Panc1 (cell line): ENCODE data around the gene LATS1. TPM values are rescaled to one million over a fixed set of nuclear protein-coding genes. Genes with fewer than 3 reads are reported as not detected.

Experiments
- ATAC-seq: fragments of 200-7000 bp; cut with Tn5 transposase; 2 replicates; pipeline ENCODE4 v1.9.1; 2020; ENCODE audit warnings: mild to moderate bottlenecking, moderate library complexity
- BruUV-seq: library from RNA; stranded (reverse); fragments of 400-500 nt; replicated peaks from 2 replicates; lab custom pipeline; 2021; lab: Mats Ljungman, UMichigan
- CTCF ChIA-PET: fragments of 300-600 bp; sonication (Branson Sonifier 250); formaldehyde crosslinking; loops from one replicate; lab custom pipeline; 2022; ENCODE audit warnings: antibody characterized with exemption; lab: Charles Lee
- POLR2A ChIA-PET: fragments of 300-600 bp; sonication (Branson Sonifier 250); formaldehyde crosslinking; loops from one replicate; lab custom pipeline; 2022; ENCODE audit warnings: antibody characterized with exemption; lab: Charles Lee
- DNase-seq: peaks from one replicate; pipeline ENCODE4 v3.0.0-alpha.2; 2010; ENCODE audit warnings: low read depth, low spot score
- H3K27ac ChIP-seq: 2 replicates; pipeline ENCODE4 v1.5.1; 2011; ENCODE audit warnings: mild to moderate bottlenecking, low read length, inconsistent platforms
- H3K27me3 ChIP-seq: fragments of 200-500 bp; sonication (Bioruptor generic); 2 replicates; pipeline ENCODE4 v1.6.0; 2014; ENCODE audit warnings: low read length, inconsistent platforms; ENCODE audit not compliant: control insufficient read depth, insufficient read depth
- H3K36me3 ChIP-seq: fragments of 200-500 bp; sonication (Bioruptor generic); 2 replicates; pipeline ENCODE4 v1.5.1; 2014; ENCODE audit warnings: inconsistent platforms, mild to moderate bottlenecking, low read length, moderate library complexity; ENCODE audit not compliant: control insufficient read depth, insufficient read depth
- H3K4me1 ChIP-seq: 2 replicates; pipeline ENCODE4 v1.5.1; 2011; ENCODE audit warnings: inconsistent platforms, mild to moderate bottlenecking, low read length, moderate library complexity; ENCODE audit not compliant: control insufficient read depth, insufficient read depth
- H3K4me3 ChIP-seq, 2 experiments: 2 replicates each; pipeline ENCODE4 v1.5.1; 2011 to 2012; ENCODE audit warnings: low read depth in 2 of 2, low read length in 2 of 2, mild to moderate bottlenecking in 2 of 2, inconsistent platforms in 1 of 2, moderate library complexity in 1 of 2
- H3K9me3 ChIP-seq: fragments of 200-500 bp; sonication (Bioruptor generic); 2 replicates; pipeline ENCODE4 v1.5.1; 2014; ENCODE audit warnings: low read depth, mild to moderate bottlenecking, inconsistent platforms, low read length, moderate library complexity; ENCODE audit not compliant: control insufficient read depth, insufficient read depth
- POLR2AphosphoS5 ChIP-seq: IDR thresholded peaks from 2 replicates; pipeline ENCODE4 v1.6.1; 2012; ENCODE audit warnings: mild to moderate bottlenecking, low read depth, low read length, moderate library complexity
- SIN3A ChIP-seq: IDR thresholded peaks from 2 replicates; pipeline ENCODE4 v1.6.1; 2012; ENCODE audit warnings: low read depth, mild to moderate bottlenecking, low read length, moderate library complexity, borderline replicate concordance; ENCODE audit not compliant: insufficient read depth
- TCF7L2 ChIP-seq: IDR thresholded peaks from 2 replicates; pipeline ENCODE4 v1.6.1; 2011; ENCODE audit warnings: mild to moderate bottlenecking, low read depth, low read length, inconsistent platforms
- in situ Hi-C: cut with HindIII; loops from 2 replicates; pipeline ENCODE4 v1.10.0; 2016; ENCODE audit warnings: low sequenced_read_pairs, low pct_unique_long_range_greater_than_20kb
- intact Hi-C: fragments of 100-400 bp; cut with micrococcal nuclease; formaldehyde crosslinking; loops from one replicate; pipeline ENCODE4 v1.10.0; 2022; ENCODE audit not compliant: unreplicated experiment
- total RNA-seq: library from RNA; stranded (reverse); gene quantifications from one replicate; pipeline ENCODE4 v1.2.1, GENCODE V29; 2021; ENCODE audit not compliant: unreplicated experiment
- TF ChIP-seq, protein P1 (sequence below), 2 experiments: IDR thresholded peaks; 2 replicates each; pipeline ENCODE4 v1.6.1; 2011 to 2012; ENCODE audit warnings: low read depth in 2 of 2, control low read depth in 1 of 2, low read length in 1 of 2, mild to moderate bottlenecking in 1 of 2, moderate library complexity in 1 of 2; ENCODE audit not compliant: insufficient read depth in 1 of 2
- TF ChIP-seq, protein P2 (sequence below): fragments of 450-650 bp; IDR thresholded peaks from 2 replicates; pipeline ENCODE4 v1.5.1; 2017; ENCODE audit warnings: mild to moderate bottlenecking

The LATS1 gene
- total RNA-seq, 1 experiment from 2014 or later: 36.0 TPM

DNA sequence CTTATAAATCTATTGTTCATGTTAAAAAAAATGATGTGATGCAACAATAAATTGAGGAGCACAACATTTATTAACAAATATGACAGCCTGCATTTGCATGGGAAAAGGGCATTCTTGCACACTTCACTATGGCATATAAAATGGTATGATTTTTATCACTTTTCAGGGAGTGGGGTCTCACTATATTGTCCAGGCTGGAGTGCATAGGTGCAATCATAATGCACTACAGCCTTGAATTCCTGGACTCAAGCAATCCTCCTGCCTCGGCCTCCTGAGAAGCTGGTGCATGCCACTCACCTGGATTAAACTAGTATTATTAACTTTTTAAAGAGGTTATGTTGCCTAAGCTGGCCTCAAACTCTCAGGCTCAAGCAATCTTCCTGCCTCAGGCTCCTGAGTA is 17.0 kb upstream of the LATS1 start:
- BruUV-seq: no TSS peak
- DNase-seq (no peak), ATAC-seq (no peak)
- Histone ChIP-seq H3K9me3 (no peaks in the 10 kb centered on the region), H3K36me3 (peaks cover 8% of the 10 kb centered on the region), H3K27me3 (no peaks in the 10 kb centered on the region), H3K27ac (no peak overlapping the region), H3K4me3 (no peak overlapping the region), H3K4me1 (no peaks in the 10 kb centered on the region)
- CTCF ChIA-PET: no interaction called here
- intact Hi-C loops (no loop called here), in situ Hi-C loops (no loop called here)
- no peak for TF ChIP-seq POLR2AphosphoS5
- TF ChIP-seq, protein P1, sequence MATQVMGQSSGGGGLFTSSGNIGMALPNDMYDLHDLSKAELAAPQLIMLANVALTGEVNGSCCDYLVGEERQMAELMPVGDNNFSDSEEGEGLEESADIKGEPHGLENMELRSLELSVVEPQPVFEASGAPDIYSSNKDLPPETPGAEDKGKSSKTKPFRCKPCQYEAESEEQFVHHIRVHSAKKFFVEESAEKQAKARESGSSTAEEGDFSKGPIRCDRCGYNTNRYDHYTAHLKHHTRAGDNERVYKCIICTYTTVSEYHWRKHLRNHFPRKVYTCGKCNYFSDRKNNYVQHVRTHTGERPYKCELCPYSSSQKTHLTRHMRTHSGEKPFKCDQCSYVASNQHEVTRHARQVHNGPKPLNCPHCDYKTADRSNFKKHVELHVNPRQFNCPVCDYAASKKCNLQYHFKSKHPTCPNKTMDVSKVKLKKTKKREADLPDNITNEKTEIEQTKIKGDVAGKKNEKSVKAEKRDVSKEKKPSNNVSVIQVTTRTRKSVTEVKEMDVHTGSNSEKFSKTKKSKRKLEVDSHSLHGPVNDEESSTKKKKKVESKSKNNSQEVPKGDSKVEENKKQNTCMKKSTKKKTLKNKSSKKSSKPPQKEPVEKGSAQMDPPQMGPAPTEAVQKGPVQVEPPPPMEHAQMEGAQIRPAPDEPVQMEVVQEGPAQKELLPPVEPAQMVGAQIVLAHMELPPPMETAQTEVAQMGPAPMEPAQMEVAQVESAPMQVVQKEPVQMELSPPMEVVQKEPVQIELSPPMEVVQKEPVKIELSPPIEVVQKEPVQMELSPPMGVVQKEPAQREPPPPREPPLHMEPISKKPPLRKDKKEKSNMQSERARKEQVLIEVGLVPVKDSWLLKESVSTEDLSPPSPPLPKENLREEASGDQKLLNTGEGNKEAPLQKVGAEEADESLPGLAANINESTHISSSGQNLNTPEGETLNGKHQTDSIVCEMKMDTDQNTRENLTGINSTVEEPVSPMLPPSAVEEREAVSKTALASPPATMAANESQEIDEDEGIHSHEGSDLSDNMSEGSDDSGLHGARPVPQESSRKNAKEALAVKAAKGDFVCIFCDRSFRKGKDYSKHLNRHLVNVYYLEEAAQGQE (IDR thresholded peaks at IDR 0.05; ENCODE audit: insufficient read depth in 1 of 2, low read depth in 2 of 2, low read length in 1 of 2): no peak
- no peak for TF ChIP-seq TCF7L2
- TF ChIP-seq, protein P2, sequence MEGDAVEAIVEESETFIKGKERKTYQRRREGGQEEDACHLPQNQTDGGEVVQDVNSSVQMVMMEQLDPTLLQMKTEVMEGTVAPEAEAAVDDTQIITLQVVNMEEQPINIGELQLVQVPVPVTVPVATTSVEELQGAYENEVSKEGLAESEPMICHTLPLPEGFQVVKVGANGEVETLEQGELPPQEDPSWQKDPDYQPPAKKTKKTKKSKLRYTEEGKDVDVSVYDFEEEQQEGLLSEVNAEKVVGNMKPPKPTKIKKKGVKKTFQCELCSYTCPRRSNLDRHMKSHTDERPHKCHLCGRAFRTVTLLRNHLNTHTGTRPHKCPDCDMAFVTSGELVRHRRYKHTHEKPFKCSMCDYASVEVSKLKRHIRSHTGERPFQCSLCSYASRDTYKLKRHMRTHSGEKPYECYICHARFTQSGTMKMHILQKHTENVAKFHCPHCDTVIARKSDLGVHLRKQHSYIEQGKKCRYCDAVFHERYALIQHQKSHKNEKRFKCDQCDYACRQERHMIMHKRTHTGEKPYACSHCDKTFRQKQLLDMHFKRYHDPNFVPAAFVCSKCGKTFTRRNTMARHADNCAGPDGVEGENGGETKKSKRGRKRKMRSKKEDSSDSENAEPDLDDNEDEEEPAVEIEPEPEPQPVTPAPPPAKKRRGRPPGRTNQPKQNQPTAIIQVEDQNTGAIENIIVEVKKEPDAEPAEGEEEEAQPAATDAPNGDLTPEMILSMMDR: no peak
- TF ChIP-seq SIN3A: no peak
- POLR2A ChIA-PET: no interaction called here

DNA sequence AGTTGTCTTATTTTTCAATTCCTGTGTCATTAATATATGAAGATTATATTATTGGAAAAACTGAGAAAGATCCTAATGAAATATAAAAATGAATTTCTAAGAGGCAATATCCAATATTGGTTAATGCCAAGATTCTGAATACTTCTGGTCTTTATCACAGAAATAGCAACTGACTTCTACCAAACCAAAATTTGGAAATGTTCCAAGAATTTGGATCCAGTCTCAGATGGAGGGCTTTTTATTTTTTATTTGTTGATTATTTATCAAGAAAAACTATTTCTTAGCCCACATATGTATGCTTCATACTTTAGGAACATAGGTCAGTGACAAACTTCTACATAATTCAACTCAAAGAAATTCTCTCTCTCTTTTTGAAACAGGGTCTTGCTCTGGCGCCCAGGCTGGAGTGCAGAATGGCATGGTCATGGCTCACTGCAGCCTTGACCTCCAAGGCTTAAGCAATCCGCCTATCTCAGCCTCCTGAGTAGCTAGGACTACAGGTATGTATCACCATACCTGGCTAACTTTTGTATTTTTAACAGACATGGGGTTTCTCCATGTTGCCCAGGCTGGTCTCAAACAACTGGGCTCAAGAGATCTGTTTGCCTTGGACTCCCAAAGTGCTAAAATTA is 15.3 kb upstream of the LATS1 start:
- no TSS peak for BruUV-seq
- intact Hi-C loops (no loop called here), in situ Hi-C loops (no loop called here)
- ChIA-PET POLR2A (interaction anchor here (1.0 kb wide), 1 partner anchor 10 kb away, joined by 4 read pairs; no protein-coding TSS in a partner anchor), CTCF (no interaction called here)
- no peaks in the 10 kb centered on the region for H3K27me3 ChIP-seq
- DNase-seq (no peak), ATAC-seq (no peak)
- no peaks in the 10 kb centered on the region for H3K9me3 ChIP-seq
- no peak overlapping the region for H3K27ac ChIP-seq
- H3K4me3 ChIP-seq: no peak overlapping the region
- H3K4me1 ChIP-seq: no peaks in the 10 kb centered on the region
- peaks cover 10% of the 10 kb centered on the region for H3K36me3 ChIP-seq
- TF ChIP-seq SIN3A: no peak

DNA sequence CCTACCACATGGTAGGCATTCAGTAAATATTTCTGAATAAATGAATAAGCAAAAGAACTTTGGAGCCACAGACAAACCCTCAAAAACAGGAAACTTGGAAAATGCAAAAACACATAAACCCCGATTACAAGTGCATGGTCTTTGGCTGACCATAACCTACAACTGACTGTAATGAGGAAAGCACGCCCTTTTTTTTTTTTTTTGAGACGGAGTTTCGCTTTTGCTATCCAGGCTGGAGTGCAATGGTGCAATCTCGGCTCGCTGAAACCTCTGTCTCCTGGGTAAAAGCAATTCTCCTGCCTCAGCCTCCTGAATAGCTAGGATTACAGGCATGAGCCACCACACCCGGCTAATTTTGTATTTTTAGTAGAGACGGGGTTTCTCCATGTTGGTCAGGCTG is 11.9 kb upstream of the LATS1 start:
- no peaks in the 10 kb centered on the region for H3K27me3 ChIP-seq
- in situ Hi-C loops (no loop called here), intact Hi-C loops (no loop called here)
- ChIA-PET POLR2A (no interaction called here), CTCF (no interaction called here)
- TF ChIP-seq, protein P1 (IDR thresholded peaks at IDR 0.05; ENCODE audit: insufficient read depth in 1 of 2, low read depth in 2 of 2, low read length in 1 of 2): no peak
- TF ChIP-seq POLR2AphosphoS5: no peak
- TF ChIP-seq, protein P2: no peak
- DNase-seq (no peak), ATAC-seq (no peak)
- no TSS peak for BruUV-seq
- no peaks in the 10 kb centered on the region for H3K4me1 ChIP-seq
- H3K36me3 ChIP-seq: peaks cover 9% of the 10 kb centered on the region
- H3K4me3 ChIP-seq: no peak overlapping the region
- H3K9me3 ChIP-seq: no peaks in the 10 kb centered on the region
- no peak overlapping the region for H3K27ac ChIP-seq
